DMS114 treated with DMSO at 0.1 percent for 48 hours (cell line): ENCODE data around the gene COX6B1.
A peak's percentile ranks its signal among the peaks of the same experiment; 100 is the strongest.
"Not testable (repeated sequence)": the region's sequence is repeated elsewhere in the genome, so short reads cannot be mapped to it uniquely, and the experiment has no call there.

Source experiments
- DNase-seq: peaks from one replicate; lab custom pipeline; 2025; ENCODE audit not compliant: unreplicated experiment; lab: John Stamatoyannopoulos, UW

Gene COX6B1

GRCh38 chr19:35665157-35665556 is 17.0 kb downstream of the COX6B1 start:
- DNase-seq = no peak

- DNase-seq = no peak
These were observed 17.5 kb downstream of the COX6B1 start for GRCh38 chr19:35665604-35666003.

- no peak for DNase-seq
These were observed 18.3 kb downstream of the COX6B1 start, which contains the start of gene UPK1A for GRCh38 chr19:35666251-35666913. Gene UPK1A, plus strand, starts transcription at chr19:35666517. Its CDS starts 296 bp downstream, at chr19:35666813.

- no peak for DNase-seq
These were observed 21.4 kb downstream of the COX6B1 start for GRCh38 chr19:35669566-35669965.

GRCh38 chr19:35669974-35670373 is 21.9 kb downstream of the COX6B1 start:
- no peak for DNase-seq

GRCh38 chr19:35670686-35671085 is 22.6 kb downstream of the COX6B1 start:
- no peak for DNase-seq

GRCh38 chr19:35671818-35672217 is 23.7 kb downstream of the COX6B1 start:
- no peak for DNase-seq

GRCh38 chr19:35673121-35673804 is 25.1 kb downstream of the COX6B1 start:
- DNase-seq = peak; percentile 34

GRCh38 chr19:35675589-35676140 is 27.5 kb downstream of the COX6B1 start:
- no peak for DNase-seq

- DNase-seq = no peak
These were observed 41.7 kb downstream of the COX6B1 start for GRCh38 chr19:35689836-35690235.

GRCh38 chr19:35691106-35691505 is 43.0 kb downstream of the COX6B1 start:
- DNase-seq = not testable (repeated sequence)

- no peak for DNase-seq
These were observed 43.9 kb downstream of the COX6B1 start for GRCh38 chr19:35692010-35692409.

- no peak for DNase-seq
These were observed 45.3 kb downstream of the COX6B1 start for GRCh38 chr19:35693422-35693821.

GRCh38 chr19:35693835-35694599 is 45.9 kb downstream of the COX6B1 start:
- DNase-seq = peak; percentile 83

GRCh38 chr19:35695895-35696422 is 47.8 kb downstream of the COX6B1 start:
- no peak for DNase-seq

GRCh38 chr19:35696835-35697234 is 48.7 kb downstream of the COX6B1 start:
- DNase-seq = no peak

GRCh38 chr19:35702223-35703012 is 54.3 kb downstream of the COX6B1 start:
- DNase-seq = peak; percentile 99

- DNase-seq = no peak
These were observed 55.2 kb downstream of the COX6B1 start for GRCh38 chr19:35703343-35703742.

- DNase-seq = no peak
These were observed 56.1 kb downstream of the COX6B1 start, which contains the start of gene ZBTB32 for GRCh38 chr19:35704218-35704617. Gene ZBTB32, plus strand, starts transcription at chr19:35704558. Its CDS starts 10,069 bp downstream, at chr19:35714627.
